ENCODE measurements around the gene PDIA4.

- no peak for TF ChIP-seq POLR2A (IDR thresholded peaks at IDR 0.05; ENCODE audit: low read length)
- no peak for TF ChIP-seq GATA1 (IDR thresholded peaks at IDR 0.05; ENCODE audit: low read depth, low read length)
These were observed 49.3 kb upstream of the PDIA4 start for GRCh38 chr7:149077594-149077993.

Data from erythroblast (primary cell).